ENCODE measurements around the gene WWC2. TPM values are rescaled to one million over a fixed set of nuclear protein-coding genes. Genes with fewer than 3 reads are reported as not detected.

The WWC2 gene
- total and polyA plus RNA-seq, 2 donors (not counting 3 experiments of a cell fraction or from before 2014, with no cell fraction given) = 12.9 to 52.2 TPM

DNA sequence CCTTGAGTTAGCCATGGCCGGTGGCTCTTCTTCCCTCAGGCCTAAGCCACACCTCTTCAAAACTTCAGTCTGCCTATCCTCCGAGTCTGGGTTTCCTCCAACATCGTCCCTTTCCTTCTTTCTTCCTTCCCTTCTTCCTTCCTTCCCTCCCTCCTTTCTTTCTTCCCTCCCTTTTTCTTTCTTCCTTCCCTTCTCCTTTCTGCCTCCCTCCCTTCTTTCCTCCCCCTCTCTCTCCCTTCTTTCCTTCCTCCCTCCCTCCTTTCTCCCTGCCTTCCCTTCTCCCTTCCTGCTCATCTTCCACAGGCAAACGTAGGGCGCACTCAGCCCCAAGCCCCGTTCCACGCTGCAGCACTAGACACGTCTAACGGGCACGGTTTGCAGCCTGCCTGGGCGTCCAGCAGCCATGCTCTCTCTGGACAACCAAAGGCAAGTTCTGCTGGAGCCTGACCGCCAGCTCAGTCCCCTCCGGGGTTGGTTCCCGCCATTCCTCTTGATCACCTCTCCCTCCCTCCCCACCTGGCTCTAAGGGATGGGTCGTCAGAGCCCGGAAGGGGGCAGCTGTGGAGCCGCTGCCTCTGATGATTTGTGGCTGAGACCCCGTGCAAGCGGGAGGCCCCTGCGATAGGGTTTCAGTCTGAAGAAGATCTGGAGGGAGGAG, 257.2 kb downstream of the WWC2 start:
- CTCF ChIA-PET = interaction anchor here (1.2 kb wide), 1 partner anchor 51 kb away, joined by 9 read pairs; no protein-coding TSS in a partner anchor

More for the DNA sequence above, 257.2 kb downstream of the WWC2 start:
- Histone ChIP-seq H3K4me3 (replicated peaks in 1 of 3; ENCODE audit: insufficient read depth in 1 of 3, low read depth in 1 of 3, low read length in 3 of 3) (no peak overlapping the region), H3K36me3 (ENCODE audit: control insufficient read depth in 2 of 2, extremely low read depth in 1 of 2, insufficient read depth in 2 of 2, low read length in 2 of 2) (no peaks in the 10 kb centered on the region), H3K4me2 (ENCODE audit: insufficient read depth, low read length) (peak overlapping the region; percentile 13), H3K4me1 (ENCODE audit: control insufficient read depth, extremely low read depth, insufficient read depth, low read length) (peaks cover 20% of the 10 kb centered on the region), H3K9ac (replicated peaks; ENCODE audit: extremely low read depth, insufficient read depth, low read length) (no peak overlapping the region), H4K20me1 (replicated peaks; ENCODE audit: control insufficient read depth, extremely low read depth, insufficient read depth, low read length) (no peaks in the 10 kb centered on the region), H3K9me1 (replicated peaks; ENCODE audit: control insufficient read depth, extremely low read depth, insufficient read depth, low read length) (no peaks in the 10 kb centered on the region), H2AFZ (ENCODE audit: low read depth, low read length) (no peak overlapping the region), H3K9me3 (replicated peaks; ENCODE audit: control insufficient read depth, insufficient read depth, low read length) (no peaks in the 10 kb centered on the region), H3K27ac (ENCODE audit: insufficient read depth, low read depth, low read length) (no peak overlapping the region), H3K27me3 (ENCODE audit: control insufficient read depth in 2 of 2, insufficient read depth in 2 of 2, low read length in 2 of 2) (peaks cover 0 to 2% of the 10 kb centered on the region in 2 experiments), H3K79me2 (ENCODE audit: control insufficient read depth, insufficient read depth, low read length) (no peaks in the 10 kb centered on the region)
- DNase-seq (ENCODE audit: low read depth, low spot score) (no peak), FAIRE-seq (peak; percentile 54)
- no TSS peak for BruUV-seq (replicated peaks)
- TF ChIP-seq POLR2A (IDR thresholded peaks at IDR 0.05; ENCODE audit: low read depth, low read length) (no peak), GATA2 (IDR thresholded peaks at IDR 0.05; ENCODE audit: insufficient read depth, insufficient read length, low read depth, low read length) (no peak), JUN (IDR thresholded peaks at IDR 0.05; ENCODE audit: borderline replicate concordance, insufficient read depth, insufficient read length, low read depth) (no peak), MYC (IDR thresholded peaks at IDR 0.05; ENCODE audit: low read depth, low read length) (no peak), POLR2AphosphoS5 (IDR thresholded peaks at IDR 0.05; ENCODE audit: insufficient read depth, low read depth, low read length) (no peak), EZH2 (IDR thresholded peaks at IDR 0.05; ENCODE audit: borderline replicate concordance, low read depth, low read length, severe bottlenecking) (no peak), FOS (IDR thresholded peaks at IDR 0.05; ENCODE audit: borderline replicate concordance, insufficient read depth, low read length) (no peak)
- TF ChIP-seq, protein P1, sequence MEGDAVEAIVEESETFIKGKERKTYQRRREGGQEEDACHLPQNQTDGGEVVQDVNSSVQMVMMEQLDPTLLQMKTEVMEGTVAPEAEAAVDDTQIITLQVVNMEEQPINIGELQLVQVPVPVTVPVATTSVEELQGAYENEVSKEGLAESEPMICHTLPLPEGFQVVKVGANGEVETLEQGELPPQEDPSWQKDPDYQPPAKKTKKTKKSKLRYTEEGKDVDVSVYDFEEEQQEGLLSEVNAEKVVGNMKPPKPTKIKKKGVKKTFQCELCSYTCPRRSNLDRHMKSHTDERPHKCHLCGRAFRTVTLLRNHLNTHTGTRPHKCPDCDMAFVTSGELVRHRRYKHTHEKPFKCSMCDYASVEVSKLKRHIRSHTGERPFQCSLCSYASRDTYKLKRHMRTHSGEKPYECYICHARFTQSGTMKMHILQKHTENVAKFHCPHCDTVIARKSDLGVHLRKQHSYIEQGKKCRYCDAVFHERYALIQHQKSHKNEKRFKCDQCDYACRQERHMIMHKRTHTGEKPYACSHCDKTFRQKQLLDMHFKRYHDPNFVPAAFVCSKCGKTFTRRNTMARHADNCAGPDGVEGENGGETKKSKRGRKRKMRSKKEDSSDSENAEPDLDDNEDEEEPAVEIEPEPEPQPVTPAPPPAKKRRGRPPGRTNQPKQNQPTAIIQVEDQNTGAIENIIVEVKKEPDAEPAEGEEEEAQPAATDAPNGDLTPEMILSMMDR (IDR thresholded peaks at IDR 0.05; ENCODE audit: extremely low read depth in 1 of 2, insufficient read depth in 1 of 2, low read depth in 1 of 2, low read length in 2 of 2) = no peak
- TF ChIP-seq, protein P2, sequence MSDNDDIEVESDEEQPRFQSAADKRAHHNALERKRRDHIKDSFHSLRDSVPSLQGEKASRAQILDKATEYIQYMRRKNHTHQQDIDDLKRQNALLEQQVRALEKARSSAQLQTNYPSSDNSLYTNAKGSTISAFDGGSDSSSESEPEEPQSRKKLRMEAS (IDR thresholded peaks at IDR 0.05; ENCODE audit: insufficient read depth, insufficient read length) = no peak
- dilution Hi-C loops (cut with MboI; ENCODE audit: extremely low pct_ligation_motif_present, low sequenced_read_pairs) (no loop called here), intact Hi-C loops (cut with micrococcal nuclease) (loop anchor here (5.0 kb wide), 1 partner anchor 146 kb away; no protein-coding TSS in a partner anchor)
- POLR2A ChIA-PET = no interaction called here

Data from endothelial cell of umbilical vein (primary cell).